Measurements from ENCODE around the gene SIAH3.

DNA sequence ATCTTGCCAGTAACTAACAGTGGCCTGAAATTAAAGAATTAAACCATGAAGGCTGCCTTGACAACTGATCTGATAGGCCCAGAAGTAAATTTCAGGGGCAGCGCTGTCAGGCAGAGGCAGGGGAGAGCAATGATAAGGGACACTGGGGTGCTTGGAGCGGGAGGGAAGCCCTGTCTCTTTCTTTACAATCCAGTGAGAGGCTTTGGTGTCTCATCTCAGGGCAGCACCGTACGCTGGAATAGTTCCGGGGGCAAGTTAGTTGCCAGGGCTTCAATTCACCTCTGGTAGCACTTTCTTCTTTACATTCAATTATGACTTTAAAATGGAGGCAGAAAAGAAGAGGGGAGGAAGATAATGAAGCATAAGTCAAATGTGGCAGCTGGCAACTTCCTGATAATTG is 74.8 kb downstream of the SIAH3 start:
- TF ChIP-seq CTCF (IDR thresholded peaks at IDR 0.05 in 2 of 3, conservative IDR thresholded peaks at IDR 0.05 in 1 of 3; ENCODE audit: borderline replicate concordance in 1 of 3, insufficient read depth in 1 of 3, low read depth in 2 of 3, low read length in 2 of 3), result no peak
- TF ChIP-seq MAX (IDR thresholded peaks at IDR 0.05), result no peak
- no peak for TF ChIP-seq YY1 (IDR thresholded peaks at IDR 0.05; ENCODE audit: extremely low read depth, insufficient replicate concordance, low read depth, low read length)
- TF ChIP-seq POLR2A (IDR thresholded peaks at IDR 0.05; ENCODE audit: borderline replicate concordance, extremely low read depth, insufficient read depth, insufficient read length), result no peak
- no peak for TF ChIP-seq POLR2AphosphoS5 (IDR thresholded peaks at IDR 0.05; ENCODE audit: low read depth, low read length)
- TF ChIP-seq EZH2phosphoT487 (IDR thresholded peaks at IDR 0.05; ENCODE audit: borderline replicate concordance), result no peak
- TF ChIP-seq ZNF274 (IDR thresholded peaks at IDR 0.05; ENCODE audit: low read depth, low read length), result no peak
- TF ChIP-seq, protein P1, sequence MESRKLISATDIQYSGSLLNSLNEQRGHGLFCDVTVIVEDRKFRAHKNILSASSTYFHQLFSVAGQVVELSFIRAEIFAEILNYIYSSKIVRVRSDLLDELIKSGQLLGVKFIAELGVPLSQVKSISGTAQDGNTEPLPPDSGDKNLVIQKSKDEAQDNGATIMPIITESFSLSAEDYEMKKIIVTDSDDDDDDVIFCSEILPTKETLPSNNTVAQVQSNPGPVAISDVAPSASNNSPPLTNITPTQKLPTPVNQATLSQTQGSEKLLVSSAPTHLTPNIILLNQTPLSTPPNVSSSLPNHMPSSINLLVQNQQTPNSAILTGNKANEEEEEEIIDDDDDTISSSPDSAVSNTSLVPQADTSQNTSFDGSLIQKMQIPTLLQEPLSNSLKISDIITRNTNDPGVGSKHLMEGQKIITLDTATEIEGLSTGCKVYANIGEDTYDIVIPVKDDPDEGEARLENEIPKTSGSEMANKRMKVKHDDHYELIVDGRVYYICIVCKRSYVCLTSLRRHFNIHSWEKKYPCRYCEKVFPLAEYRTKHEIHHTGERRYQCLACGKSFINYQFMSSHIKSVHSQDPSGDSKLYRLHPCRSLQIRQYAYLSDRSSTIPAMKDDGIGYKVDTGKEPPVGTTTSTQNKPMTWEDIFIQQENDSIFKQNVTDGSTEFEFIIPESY (IDR thresholded peaks at IDR 0.05; ENCODE audit: extremely low read depth, insufficient replicate concordance, low read length), result no peak
- TF ChIP-seq EZH2 (IDR thresholded peaks at IDR 0.05), result no peak
- TF ChIP-seq REST (IDR thresholded peaks at IDR 0.05; ENCODE audit: low read depth), result no peak
